Breast epithelium (tissue), 3 donors: ENCODE measurements around the gene CHERP.

Experiments
- CTCF ChIP-seq, 3 donors: fragments of 450-650 bp; IDR thresholded peaks; one replicate each; pipeline ENCODE4 v1.5.1; 2016 to 2017; ENCODE audit warnings: antibody characterized with exemption in 3 of 3, mild to moderate bottlenecking in 3 of 3, moderate library complexity in 3 of 3
- POLR2A ChIP-seq: fragments of 450-650 bp; IDR thresholded peaks from one replicate; pipeline ENCODE4 v1.6.1; 2016; ENCODE audit warnings: antibody characterized with exemption, mild to moderate bottlenecking, moderate library complexity
- POLR2AphosphoS5 ChIP-seq, 3 donors: sonication (generic); formaldehyde crosslinking; IDR thresholded peaks; one replicate each; pipeline ENCODE4 v1.6.1; 2017; ENCODE audit warnings: antibody characterized with exemption in 3 of 3

- TF ChIP-seq CTCF (IDR thresholded peaks at IDR 0.05): no peak
- TF ChIP-seq POLR2A: no peak
- TF ChIP-seq POLR2AphosphoS5 (IDR thresholded peaks at IDR 0.05): peak in 1 of 3 donors; percentile 56
Observed at GRCh38 chr19:16509141-16510061, 32.8 kb downstream of the CHERP start.
